Naive B cell (primary cell): ENCODE results near the gene SMIM41. TPM values are rescaled to one million over a fixed set of nuclear protein-coding genes. Genes with fewer than 3 reads are reported as not detected.

ENCODE experiments used
- ATAC-seq, 2 donors: fragments of 150-1000 bp; cut with Tn5 transposase; 2 replicates each; pipeline ENCODE4 v1.10.0; 2021; ENCODE audit warnings: low read depth in 2 of 2, mild to moderate bottlenecking in 2 of 2, moderate library complexity in 2 of 2
- DNase-seq: peaks from one replicate; pipeline ENCODE4 v3.0.0; 2022
- H3K27ac Mint-ChIP-seq, 6 donors: one replicate each; pipeline ENCODE4 v1.8.0; 2020 to 2022; ENCODE audit warnings: mild to moderate bottlenecking in 6 of 6, mixed read lengths in 6 of 6, moderate library complexity in 5 of 6, inconsistent platforms in 2 of 6
- H3K27me3 Mint-ChIP-seq, 3 donors: one replicate each; pipeline ENCODE4 v1.8.0; 2021 to 2022; ENCODE audit warnings: mixed read lengths in 3 of 3, mild to moderate bottlenecking in 1 of 3
- H3K36me3 Mint-ChIP-seq, 2 donors: one replicate each; pipeline ENCODE4 v1.8.0; 2020 to 2022; ENCODE audit warnings: mixed read lengths in 2 of 2, inconsistent platforms in 1 of 2, mild to moderate bottlenecking in 1 of 2
- H3K4me1 Mint-ChIP-seq, 3 donors: one replicate each; pipeline ENCODE4 v1.8.0; 2020 to 2022; ENCODE audit warnings: mixed read lengths in 3 of 3, inconsistent platforms in 1 of 3, mild to moderate bottlenecking in 1 of 3, moderate library complexity in 1 of 3
- H3K4me3 Mint-ChIP-seq, 8 donors: one replicate each; pipeline ENCODE4 v1.8.0; 2020 to 2022; ENCODE audit warnings: mild to moderate bottlenecking in 8 of 8, mixed read lengths in 8 of 8, moderate library complexity in 8 of 8, inconsistent platforms in 2 of 8
- H3K9me3 Mint-ChIP-seq, 7 donors: one replicate each; pipeline ENCODE4 v1.8.0; 2020 to 2022; ENCODE audit warnings: mixed read lengths in 7 of 7, mild to moderate bottlenecking in 5 of 7, inconsistent platforms in 2 of 7, moderate library complexity in 1 of 7
- polyA plus RNA-seq, 6 donors: library from polyadenylated mRNA; unstranded; fragments of 300-500 nt; fragmentation: Illumina TruSeq; gene quantifications; one replicate each; pipeline ENCODE4 v1.2.3, GENCODE V29; 2021; ENCODE audit warnings: low read depth in 6 of 6

The SMIM41 gene
- polyA plus RNA-seq, 6 donors from 2014 or later, result not detected

DNA sequence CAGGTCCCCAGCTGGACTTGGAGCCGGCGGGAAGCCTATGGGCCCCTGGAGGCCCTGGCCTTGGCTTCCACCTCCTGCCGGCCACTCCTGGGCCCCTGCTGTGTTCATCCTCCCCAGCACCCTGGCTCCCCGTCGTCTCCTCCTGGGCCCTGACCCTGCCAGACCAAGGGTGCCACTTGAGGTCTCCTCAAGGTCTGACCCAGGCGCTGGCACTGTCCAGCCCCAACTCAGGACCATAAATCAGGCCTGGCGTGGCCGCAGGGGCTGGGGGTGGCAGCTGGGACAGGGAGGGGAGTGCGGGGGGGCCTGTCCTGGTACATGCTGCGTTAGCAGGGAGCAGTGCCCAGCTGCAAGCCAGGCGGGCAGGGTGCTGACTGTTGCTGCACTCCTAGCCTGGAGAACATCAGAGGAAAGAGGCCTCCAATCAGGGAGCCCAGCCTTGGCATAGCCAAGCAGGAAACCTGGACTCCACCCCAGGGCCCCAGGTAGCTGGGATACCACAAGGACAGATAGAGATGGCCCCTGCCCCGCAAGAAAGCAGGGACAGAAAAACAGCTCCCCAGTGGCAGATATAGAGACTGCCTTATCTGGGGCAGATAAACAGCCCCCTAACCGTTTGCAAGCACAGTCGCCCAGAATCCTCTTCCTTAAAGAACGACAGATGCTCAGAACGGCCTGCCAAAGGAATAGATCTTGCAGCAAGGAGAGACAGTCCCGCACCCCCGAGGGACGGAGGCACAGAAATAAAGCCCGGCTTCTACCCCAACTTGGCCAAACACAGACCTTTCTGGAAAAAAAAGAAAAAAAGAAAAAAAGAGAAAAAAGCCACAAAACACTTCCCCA is 16.2 kb upstream of the SMIM41 start:
- Mint-ChIP-seq H3K36me3 (no peaks in the 10 kb centered on the region), H3K27me3 (peaks cover 0 to 19% (median 8%) of the 10 kb centered on the region in 3 donors), H3K4me3 (peak overlapping the region in 1 of 8 donors; percentile 72), H3K4me1 (no peaks in the 10 kb centered on the region), H3K27ac (peak overlapping the region in 1 of 6 donors; percentile 63), H3K9me3 (no peaks in the 10 kb centered on the region)
- no peak for ATAC-seq
- no peak for DNase-seq

- no peak for DNase-seq
- no peak overlapping the region for H3K4me3 Mint-ChIP-seq
- H3K27ac Mint-ChIP-seq, result no peak overlapping the region
- no peaks in the 10 kb centered on the region for H3K36me3 Mint-ChIP-seq
- H3K4me1 Mint-ChIP-seq, result peaks cover under 1 to 4% (median 3%) of the 10 kb centered on the region in 3 donors
- no peak for ATAC-seq
- no peaks in the 10 kb centered on the region for H3K9me3 Mint-ChIP-seq
- peaks cover 0 to 19% (median 8%) of the 10 kb centered on the region in 3 donors for H3K27me3 Mint-ChIP-seq
Measured at GRCh38 chr12:52063981-52064649, 15.4 kb upstream of the SMIM41 start.

GRCh38 chr12:52066346-52067080 is 13.0 kb upstream of the SMIM41 start:
- Mint-ChIP-seq H3K9me3 (no peaks in the 10 kb centered on the region), H3K27ac (no peak overlapping the region), H3K4me1 (peaks cover 21 to 23% (median 21%) of the 10 kb centered on the region in 3 donors), H3K36me3 (no peaks in the 10 kb centered on the region), H3K27me3 (peaks cover 0 to 19% (median 8%) of the 10 kb centered on the region in 3 donors), H3K4me3 (peak overlapping the region in 1 of 8 donors; percentile 11)
- DNase-seq, result no peak
- no peak for ATAC-seq

DNA sequence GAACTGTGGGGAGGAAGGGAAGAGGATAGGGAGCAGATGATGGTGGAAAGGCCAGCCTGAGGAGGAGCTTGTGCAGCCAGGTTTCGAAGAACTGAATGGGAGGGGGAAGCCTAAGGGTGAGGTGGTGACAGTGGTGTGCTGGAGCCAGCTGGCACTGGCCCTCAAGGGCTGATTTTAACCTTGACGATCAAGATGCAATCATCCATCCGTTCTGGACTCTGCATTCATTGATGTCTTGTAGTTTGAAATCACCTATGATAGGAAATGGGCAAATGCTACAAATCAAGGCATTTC is 12.5 kb upstream of the SMIM41 start:
- H3K27me3 Mint-ChIP-seq, result peaks cover 0 to 19% (median 8%) of the 10 kb centered on the region in 3 donors
- no peak overlapping the region for H3K4me3 Mint-ChIP-seq
- no peaks in the 10 kb centered on the region for H3K36me3 Mint-ChIP-seq
- DNase-seq, result no peak
- no peaks in the 10 kb centered on the region for H3K9me3 Mint-ChIP-seq
- H3K4me1 Mint-ChIP-seq, result peaks cover 25 to 26% (median 25%) of the 10 kb centered on the region in 3 donors
- no peak for ATAC-seq
- peak overlapping the region in 2 of 6 donors; percentile 33 to 51 for H3K27ac Mint-ChIP-seq

DNA sequence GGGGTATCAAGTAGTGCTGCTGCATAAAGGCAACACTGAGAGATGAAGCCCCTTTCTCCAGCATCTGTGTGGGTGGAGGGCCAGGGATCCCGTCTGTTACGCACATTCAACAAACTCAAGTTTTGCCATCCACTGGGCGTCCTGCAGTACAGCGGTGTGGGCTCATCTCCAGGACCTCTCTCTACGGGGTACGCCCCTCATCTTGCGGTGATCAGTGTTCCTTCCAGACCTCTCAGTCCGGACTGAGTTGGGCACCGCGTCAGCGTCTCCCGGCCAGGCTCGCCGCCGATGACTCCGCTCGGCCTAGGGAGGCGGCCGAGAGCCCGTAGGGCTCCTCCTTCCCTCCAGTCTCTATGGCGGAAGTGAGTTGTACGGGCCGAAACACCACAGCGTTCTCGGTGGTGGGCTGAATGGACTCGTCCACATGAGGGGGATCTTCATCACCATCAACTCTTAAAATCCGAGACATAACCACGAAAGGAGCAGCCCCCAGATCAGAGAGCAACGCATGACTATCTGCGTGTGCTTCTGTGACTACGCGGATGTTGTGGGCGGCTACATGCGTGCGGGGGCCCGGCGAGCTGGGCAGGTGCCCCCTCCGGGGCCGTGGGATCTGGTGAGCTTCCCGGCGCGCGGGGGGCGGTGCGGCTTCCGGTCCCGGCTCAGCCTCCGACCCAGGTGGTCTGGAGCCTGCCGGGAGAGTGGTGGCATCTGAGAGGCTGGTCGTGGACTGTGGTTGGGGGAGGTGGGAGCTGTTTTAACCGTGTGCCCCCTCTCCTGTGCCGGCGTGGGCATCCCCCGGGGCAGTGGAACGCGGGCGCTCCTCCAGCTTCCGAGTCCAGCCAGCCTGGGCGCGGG is 9.9 kb upstream of the SMIM41 start, which contains the start of gene ATG101:
ATG101 (plus strand) TSS at position 652 of the 858 bp plus-strand sequence. CDS start 3,673 bp downstream, outside the sequence.
- Mint-ChIP-seq H3K27ac (peak within 1 kb of the TSS; percentile 98 to 100 (median 100)), H3K27me3 (peaks cover 0 to 11% (median 8%) of the 10 kb centered on the region in 3 donors), H3K4me3 (peak within 1 kb of the TSS; percentile 89 to 99 (median 96)), H3K9me3 (no peaks in the 10 kb centered on the region), H3K36me3 (peaks cover 6 to 15% of the 10 kb centered on the region in 2 donors), H3K4me1 (peaks cover 44 to 47% (median 46%) of the 10 kb centered on the region in 3 donors)
- peak; percentile 93 for ATAC-seq
- peak; percentile 93 for DNase-seq

- Mint-ChIP-seq H3K27ac (peak overlapping the region; percentile 96 to 100 (median 99)), H3K9me3 (no peaks in the 10 kb centered on the region), H3K4me1 (peaks cover 48 to 53% (median 49%) of the 10 kb centered on the region in 3 donors), H3K36me3 (peaks cover 11 to 15% of the 10 kb centered on the region in 2 donors), H3K27me3 (peaks cover 0 to 5% (median 3%) of the 10 kb centered on the region in 3 donors), H3K4me3 (peak overlapping the region; percentile 89 to 99 (median 96))
- ATAC-seq, result peak; percentile 11 to 15
- no peak for DNase-seq
Measured at GRCh38 chr12:52070185-52070925, 9.1 kb upstream of the SMIM41 start.

GRCh38 chr12:52073531-52074381 is 5.7 kb upstream of the SMIM41 start:
- ATAC-seq (no peak), DNase-seq (no peak)
- no peaks in the 10 kb centered on the region for H3K9me3 Mint-ChIP-seq
- H3K36me3 Mint-ChIP-seq, result peaks cover 22 to 23% of the 10 kb centered on the region in 2 donors
- peak overlapping the region; percentile 23 to 79 (median 62) for H3K4me3 Mint-ChIP-seq
- peaks cover 50 to 64% (median 59%) of the 10 kb centered on the region in 3 donors for H3K4me1 Mint-ChIP-seq
- H3K27ac Mint-ChIP-seq, result peak overlapping the region; percentile 21 to 96 (median 92)
- no peaks in the 10 kb centered on the region for H3K27me3 Mint-ChIP-seq

- peaks cover 22 to 23% of the 10 kb centered on the region in 2 donors for H3K36me3 Mint-ChIP-seq
- H3K9me3 Mint-ChIP-seq, result no peaks in the 10 kb centered on the region
- peaks cover 40 to 55% (median 50%) of the 10 kb centered on the region in 3 donors for H3K4me1 Mint-ChIP-seq
- H3K27ac Mint-ChIP-seq, result peak overlapping the region in 1 of 6 donors; percentile 94
- H3K27me3 Mint-ChIP-seq, result no peaks in the 10 kb centered on the region
- ATAC-seq, result no peak
- DNase-seq, result no peak
- H3K4me3 Mint-ChIP-seq, result peak overlapping the region in 1 of 8 donors; percentile 65
Measured at GRCh38 chr12:52074971-52075724, 4.4 kb upstream of the SMIM41 start.

- H3K27ac Mint-ChIP-seq, result peak overlapping the region in 1 of 6 donors; percentile 44
Measured at GRCh38 chr12:52076811-52077210, 2.7 kb upstream of the SMIM41 start.

GRCh38 chr12:52078276-52078675 is 1.2 kb upstream of the SMIM41 start:
- Mint-ChIP-seq H3K4me1 (peaks cover 39 to 60% (median 57%) of the 10 kb centered on the region in 3 donors), H3K4me3 (peak overlapping the region in 1 of 8 donors; percentile 42), H3K36me3 (peaks cover 17 to 18% of the 10 kb centered on the region in 2 donors), H3K27ac (no peak overlapping the region), H3K27me3 (no peaks in the 10 kb centered on the region), H3K9me3 (no peaks in the 10 kb centered on the region)
- DNase-seq (no peak), ATAC-seq (no peak)

More at GRCh38 chr12:52076811-52077210, 2.7 kb upstream of the SMIM41 start:
- DNase-seq (no peak), ATAC-seq (no peak)
- H3K4me3 Mint-ChIP-seq, result no peak overlapping the region
- no peaks in the 10 kb centered on the region for H3K9me3 Mint-ChIP-seq
- H3K4me1 Mint-ChIP-seq, result peaks cover 38 to 56% (median 54%) of the 10 kb centered on the region in 3 donors
- no peaks in the 10 kb centered on the region for H3K27me3 Mint-ChIP-seq
- peaks cover 22 to 23% of the 10 kb centered on the region in 2 donors for H3K36me3 Mint-ChIP-seq
